HG03354 (cell line): ENCODE data around the gene INTS6L.
A peak's percentile ranks its signal among the peaks of the same experiment; 100 is the strongest.
"Not testable (repeated sequence)": the region's sequence is repeated elsewhere in the genome, so short reads cannot be mapped to it uniquely, and the experiment has no call there.

Experiments
- ATAC-seq: cut with Tn5 transposase; IDR thresholded peaks from one replicate; pipeline ENCODE4 v1.9.1; 2021; ENCODE audit warnings: mild to moderate bottlenecking; ENCODE audit not compliant: unreplicated experiment, poor library complexity, severe bottlenecking

INTS6L gene

GRCh38 chrX:135591871-135592270 is 71.4 kb downstream of the INTS6L start:
- ATAC-seq = no peak

GRCh38 chrX:135594049-135594448 is 73.6 kb downstream of the INTS6L start:
- ATAC-seq = not testable (repeated sequence)

- ATAC-seq = not testable (repeated sequence)
Measured at GRCh38 chrX:135594453-135594852, 74.0 kb downstream of the INTS6L start.

- no peak for ATAC-seq
Measured at GRCh38 chrX:135595543-135595942, 75.1 kb downstream of the INTS6L start.

GRCh38 chrX:135596495-135596894 is 76.0 kb downstream of the INTS6L start:
- peak; percentile 71 for ATAC-seq

- no peak for ATAC-seq
Measured at GRCh38 chrX:135605906-135606305, 85.4 kb downstream of the INTS6L start.

GRCh38 chrX:135624408-135625204 is 104.1 kb downstream of the INTS6L start:
- not testable (repeated sequence) for ATAC-seq

- ATAC-seq = no peak
Measured at GRCh38 chrX:135625995-135626394, 105.5 kb downstream of the INTS6L start.

GRCh38 chrX:135629342-135629741 is 108.9 kb downstream of the INTS6L start:
- ATAC-seq = no peak
